ENCODE measurements around the gene G2E3.
"Not testable (repeated sequence)": the region's sequence is repeated elsewhere in the genome, so short reads cannot be mapped to it uniquely, and the experiment has no call there.

Gene G2E3

DNA sequence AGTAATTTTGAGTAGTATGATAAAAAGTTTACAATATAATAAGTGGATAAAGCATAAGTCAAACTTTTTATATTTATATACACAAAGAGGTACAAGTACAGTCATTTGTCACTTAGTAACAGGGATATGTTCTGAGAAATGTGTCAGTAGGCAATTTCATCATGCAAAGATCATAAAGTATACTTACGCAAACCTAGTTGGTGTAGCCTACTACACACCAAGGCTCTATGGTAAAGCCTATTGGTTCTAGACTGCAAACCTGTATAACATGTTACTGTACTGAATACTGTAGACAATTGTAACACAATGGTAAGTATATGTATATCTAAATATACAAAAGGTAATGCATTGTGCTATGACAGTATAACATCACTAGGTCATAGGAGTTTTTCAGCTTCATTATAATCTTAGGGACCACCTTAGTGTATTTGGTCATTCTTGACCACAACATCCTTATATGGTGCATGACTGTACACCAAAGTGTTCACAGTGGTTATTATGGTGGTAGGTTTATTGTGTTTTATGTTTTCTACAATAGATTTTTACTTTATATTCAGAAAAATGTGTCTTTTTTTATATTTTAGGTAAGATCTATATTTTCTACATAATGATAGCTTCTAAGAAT lies 48.3 kb downstream of the G2E3 start:
- no peak for DNase-seq

DNA sequence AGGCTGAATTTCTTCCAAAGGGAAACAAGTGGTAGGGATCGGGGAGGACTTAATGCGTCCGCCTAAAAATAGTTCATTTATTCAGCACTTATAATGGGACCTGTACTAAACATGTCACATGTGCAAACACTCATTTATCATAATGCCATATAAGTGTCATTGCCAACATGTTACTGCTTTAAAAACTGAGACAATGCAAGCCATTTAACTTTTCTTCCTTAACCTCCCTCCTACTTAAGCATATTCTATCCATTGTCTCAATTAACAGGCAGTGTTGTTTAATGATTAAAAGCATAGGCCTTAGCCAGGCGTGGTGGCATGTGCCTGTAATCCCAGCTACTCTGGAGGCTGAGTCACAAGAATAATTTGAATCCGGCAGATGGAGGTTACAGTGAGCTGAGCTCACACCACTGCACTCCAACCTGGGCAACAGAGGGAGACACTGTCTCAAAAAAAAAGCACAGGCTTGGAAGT lies 49.6 kb downstream of the G2E3 start:
- DNase-seq: no peak

DNA sequence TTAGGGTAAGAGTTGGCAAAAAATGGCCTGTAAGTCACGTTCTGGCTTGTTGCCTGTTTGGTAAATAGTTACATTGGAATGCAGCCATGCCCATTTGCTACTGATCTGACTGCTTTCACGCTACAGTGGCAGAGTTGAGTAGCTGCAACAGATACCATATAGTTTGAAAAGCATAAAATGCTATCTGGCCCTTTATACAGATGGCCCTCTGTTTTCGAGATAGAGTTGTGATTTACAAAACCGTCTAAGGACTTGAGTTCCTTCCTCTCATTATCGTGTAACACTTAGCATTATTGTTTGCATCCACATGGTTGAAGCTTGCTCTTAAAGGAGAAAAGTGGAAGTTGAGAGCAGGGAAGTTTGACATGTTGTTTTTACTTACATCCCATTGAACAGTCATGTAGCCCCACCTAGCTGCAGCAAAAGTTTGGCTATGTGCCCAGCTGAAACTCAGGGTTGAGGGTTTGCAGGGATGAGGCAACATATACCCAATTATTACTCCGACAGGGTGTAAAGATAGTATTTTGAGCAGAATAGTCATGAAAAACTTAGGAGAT lies 51.9 kb downstream of the G2E3 start:
- peak; percentile 38 for DNase-seq

DNA sequence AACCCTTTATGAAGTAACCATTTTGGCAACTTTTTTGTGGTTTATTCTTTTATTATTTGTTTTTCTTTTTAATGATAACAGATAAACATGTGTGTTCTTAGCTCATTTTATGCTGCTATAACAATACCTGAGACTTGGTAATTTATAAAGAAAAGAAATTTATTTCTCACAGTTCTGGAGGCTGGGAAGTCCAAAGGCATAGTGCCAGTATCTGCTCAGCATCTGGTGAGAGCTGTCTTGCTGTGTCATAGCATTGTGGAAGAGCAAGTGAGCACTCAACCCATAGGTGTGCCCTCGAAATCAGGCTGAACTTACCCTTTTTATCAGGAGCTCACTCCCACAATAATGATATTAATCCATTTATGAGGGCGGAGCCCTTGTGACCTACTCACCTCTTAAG lies 55.2 kb downstream of the G2E3 start:
- DNase-seq: no peak

DNA sequence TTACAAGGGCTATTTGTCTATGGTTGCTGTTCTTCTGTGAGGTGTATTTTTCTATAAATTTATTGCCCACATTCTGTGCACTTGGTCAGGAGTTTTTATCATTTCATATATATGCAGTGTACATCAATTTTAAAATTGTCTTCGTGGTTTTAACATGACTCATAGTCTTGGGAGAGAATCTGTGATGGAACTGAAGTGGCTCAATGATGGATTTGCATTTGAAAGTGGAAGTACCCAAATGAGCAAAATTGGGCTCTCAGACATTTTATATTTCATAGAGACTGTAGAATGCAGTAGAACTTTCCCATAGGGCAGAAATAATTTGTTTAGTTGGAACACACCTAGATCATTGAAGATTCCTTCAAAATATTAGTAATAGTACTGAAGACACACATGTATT lies 61.2 kb downstream of the G2E3 start:
- no peak for DNase-seq

DNA sequence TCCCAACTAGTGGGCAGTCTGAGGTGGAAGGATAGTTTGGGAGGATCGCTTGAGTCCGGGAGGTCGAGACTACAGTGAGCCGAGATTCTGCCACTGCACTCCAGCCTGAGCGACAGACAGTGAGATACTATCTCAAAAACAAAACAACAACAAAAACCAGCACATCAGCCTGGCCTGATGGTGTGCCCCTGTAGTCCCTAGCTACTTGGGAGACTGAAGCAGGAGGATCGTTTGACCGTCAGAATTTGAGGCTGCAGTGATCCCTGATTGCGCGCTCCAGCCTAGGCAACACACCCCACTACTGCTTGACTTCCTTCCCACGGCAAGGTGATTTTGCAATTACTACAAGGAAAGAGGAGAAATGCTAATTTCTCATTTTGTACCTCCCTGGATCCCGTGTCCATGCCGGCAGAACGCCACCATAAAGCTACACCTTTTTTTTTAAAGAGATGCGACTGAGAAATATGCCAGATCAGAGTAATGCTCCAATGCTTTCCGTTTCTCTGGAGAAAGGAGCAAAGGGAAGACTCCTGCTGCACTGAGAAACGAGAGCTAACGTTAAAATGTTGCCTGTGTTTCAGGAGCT lies 62.5 kb downstream of the G2E3 start:
- peak; percentile 38 for DNase-seq

DNA sequence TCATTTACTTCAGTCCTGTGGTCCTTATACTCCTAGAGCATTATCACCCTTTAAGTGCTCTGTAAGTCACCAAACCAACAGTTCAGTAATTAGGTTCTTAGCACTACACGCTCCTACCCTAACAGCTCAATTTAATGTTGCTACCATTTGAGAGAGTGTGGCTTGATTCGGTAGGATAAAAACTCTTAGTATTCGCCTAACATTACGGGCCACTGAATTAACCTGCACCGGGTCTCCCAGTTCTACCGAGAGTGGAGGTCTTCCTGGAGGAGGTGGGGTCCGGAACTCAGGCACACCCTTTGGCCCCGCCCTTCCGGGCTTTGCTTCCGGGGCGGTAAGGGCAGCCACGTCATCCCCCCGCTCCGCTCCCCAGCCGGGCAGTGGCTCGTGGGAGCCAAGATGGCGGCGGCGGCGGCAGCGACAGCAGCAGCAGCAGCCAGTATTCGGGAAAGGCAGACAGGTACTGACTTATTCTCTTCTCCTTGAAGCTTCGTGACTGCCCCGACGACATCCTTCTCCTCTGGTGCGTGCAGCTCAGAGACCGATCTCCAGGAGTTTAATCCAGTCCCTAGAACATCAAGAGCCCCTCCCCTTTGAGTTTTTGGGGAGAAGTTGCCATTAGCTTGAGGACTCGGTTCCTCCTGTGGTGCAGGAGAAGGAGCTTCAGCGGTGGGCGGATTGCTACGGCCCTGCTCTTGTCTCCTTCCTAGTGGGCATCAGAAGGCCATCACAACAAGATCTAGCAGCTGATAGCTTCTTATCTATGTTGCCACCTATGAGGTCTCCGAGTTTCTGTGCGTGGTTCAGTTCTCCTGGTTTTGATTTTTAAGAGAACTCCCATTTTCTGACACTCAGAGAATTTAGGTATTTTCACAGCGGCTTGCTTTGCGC lies 63.2 kb downstream of the G2E3 start, which contains the start of gene SCFD1:
Gene SCFD1 (plus strand): TSS at position 380 of the 891 bp plus-strand sequence. CDS start 20 bp downstream, at position 400.
- DNase-seq: peak; percentile 96

DNA sequence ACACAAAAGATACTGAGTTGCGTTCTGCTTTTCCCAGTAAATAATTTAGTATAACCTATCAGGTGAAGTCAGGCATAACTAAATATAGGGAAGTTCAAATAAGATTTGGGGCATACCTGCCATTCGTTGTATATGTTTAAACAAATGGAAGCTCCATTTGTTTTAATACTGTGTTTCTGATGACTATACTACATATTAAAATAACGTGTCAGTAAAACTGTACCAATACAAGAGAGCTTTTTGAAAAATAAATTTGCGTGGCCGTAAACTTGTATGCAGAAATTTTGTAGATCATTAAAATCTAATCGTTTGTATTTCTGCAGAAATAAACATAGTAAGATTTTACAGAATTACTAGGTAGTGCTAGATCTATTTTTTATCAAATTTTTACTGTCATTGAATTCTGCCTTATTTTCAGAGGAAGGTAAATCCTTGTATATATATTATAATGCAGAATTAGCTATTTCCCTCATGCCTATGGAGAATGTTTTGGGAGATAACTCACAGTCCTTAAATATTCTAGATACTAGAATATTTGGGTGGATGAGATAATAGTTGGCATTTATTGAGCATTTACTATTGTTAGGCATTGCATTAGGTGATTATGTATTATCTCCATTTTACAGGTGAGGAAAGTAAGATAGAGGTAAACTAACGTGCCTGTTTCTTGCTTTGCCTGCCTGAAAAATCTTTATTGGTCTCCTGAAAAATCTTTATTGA lies 64.6 kb downstream of the G2E3 start:
- no peak for DNase-seq

DNA sequence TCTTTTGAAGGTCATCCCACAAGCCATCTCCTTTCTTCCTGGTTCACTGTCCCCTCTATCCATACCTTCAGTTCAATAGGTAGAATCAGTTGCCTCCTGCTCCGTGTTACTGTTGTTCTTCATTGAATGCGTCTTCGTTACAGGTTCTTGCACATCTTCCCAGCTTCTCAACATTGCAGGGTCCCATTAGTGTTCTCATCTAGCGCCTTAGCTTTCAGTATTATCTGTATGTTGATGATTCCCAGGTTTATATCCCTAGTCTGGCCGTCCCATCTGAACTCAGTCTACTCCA lies 65.1 kb downstream of the G2E3 start:
- no peak for DNase-seq

DNA sequence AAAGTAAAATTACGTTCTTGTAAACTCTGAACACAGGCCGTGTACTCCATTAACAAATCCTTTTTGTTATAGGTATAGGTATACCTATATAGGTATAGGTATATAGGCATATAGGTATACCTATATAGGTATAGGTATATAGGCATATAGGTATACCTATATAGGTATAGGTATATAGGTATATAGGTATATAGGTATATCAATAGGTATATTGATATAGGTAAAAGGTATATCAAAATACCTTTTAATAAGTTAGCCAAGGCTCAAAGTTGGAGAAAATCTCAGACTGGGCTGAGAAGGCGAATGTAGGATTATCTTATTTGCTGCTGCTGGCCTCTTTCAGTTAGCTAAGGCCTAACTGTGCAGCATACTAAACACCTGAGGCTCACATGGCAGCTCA lies 66.6 kb downstream of the G2E3 start:
- no peak for DNase-seq

DNA sequence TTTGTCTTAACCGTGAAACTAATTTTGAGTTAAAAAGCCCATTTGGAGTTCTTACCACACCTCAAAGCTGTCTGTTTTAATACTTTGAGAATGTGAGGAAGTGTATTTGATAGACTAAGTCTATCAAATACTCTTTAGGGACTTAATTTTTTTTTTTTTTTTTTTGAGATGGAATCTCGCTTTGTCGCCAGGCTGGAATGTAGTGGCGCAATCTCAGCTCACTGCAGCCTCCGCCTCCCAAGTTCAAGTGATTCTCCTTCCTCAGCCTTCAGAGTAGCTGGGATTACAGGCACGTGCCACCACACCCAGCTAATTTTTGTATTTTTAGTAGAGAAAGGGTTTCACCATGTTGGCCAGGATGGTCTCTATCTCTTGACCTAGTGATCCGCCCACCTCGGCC lies 70.5 kb downstream of the G2E3 start:
- not testable (repeated sequence) for DNase-seq

DNA sequence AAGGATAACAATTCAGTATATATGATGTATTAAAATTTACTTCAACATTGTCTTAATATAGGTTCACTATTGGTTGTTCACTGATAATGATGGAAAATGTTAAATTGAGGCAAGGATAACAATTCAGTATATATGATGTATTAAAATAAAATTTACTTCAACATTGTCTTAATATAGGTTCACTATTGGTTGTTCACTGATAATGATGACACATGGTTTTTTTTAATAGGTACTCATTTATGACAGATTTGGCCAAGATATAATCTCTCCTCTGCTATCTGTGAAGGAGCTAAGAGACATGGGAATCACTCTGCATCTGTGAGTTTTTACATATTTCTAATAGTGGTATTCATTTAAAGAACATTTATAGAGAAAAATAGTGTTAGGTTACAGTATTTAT lies 71.3 kb downstream of the G2E3 start:
- no peak for DNase-seq

DNA sequence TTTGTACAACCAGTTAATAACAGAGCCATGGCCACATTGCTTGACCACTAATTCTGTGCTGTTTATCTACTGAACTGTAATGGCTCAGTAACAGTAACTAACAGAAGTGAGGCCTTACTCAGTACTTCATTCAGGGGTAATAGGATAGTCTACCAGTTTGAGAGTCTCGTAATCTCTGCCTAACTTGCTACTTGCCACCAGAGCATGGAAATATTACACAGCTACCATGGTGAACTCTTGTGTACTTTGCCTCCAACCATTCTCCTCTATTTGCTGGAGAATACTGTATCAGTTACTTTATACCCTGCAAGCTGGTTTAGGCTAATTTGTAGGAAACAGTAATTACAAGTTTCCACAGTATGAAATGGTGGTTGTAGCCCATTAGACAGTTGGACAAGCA lies 73.8 kb downstream of the G2E3 start:
- no peak for DNase-seq

DNA sequence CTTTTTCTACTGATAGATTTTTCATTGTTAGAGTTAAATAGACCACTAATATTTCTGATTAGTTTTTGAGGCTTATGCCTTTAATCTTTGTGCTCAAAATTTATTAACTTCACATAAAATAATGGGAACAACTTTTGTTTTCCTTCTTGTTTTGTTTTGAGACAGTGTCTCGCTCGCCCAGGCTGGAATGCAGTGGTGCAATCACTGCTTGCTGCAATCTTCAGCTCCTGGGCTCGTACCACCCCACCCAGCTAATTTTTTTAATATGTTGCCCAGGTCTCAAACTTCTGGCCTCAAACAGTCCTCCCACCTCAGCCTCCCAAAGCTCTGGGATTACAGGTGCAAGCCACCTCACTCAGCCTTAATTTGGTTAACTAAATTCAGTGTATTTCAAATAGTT lies 80.0 kb downstream of the G2E3 start:
- no peak for DNase-seq

DNA sequence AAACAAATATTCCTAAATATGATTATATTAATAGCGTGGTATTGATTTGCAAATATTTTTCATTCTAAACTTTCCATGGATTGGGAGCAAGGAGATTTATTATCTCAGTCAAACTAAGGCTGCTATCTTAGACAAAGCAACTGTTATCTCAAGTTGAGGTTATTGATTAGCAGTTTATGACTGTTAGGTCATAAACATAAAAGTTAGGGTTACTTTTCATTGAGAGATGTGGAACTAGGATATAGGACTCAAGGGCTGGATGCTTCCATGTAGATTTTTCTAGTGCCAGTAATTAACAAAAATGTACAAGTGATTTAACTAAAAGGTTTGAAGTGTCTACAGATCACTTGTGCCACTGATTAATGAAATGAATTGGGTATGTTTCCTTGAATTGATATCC lies 82.2 kb downstream of the G2E3 start:
- DNase-seq: no peak

DNA sequence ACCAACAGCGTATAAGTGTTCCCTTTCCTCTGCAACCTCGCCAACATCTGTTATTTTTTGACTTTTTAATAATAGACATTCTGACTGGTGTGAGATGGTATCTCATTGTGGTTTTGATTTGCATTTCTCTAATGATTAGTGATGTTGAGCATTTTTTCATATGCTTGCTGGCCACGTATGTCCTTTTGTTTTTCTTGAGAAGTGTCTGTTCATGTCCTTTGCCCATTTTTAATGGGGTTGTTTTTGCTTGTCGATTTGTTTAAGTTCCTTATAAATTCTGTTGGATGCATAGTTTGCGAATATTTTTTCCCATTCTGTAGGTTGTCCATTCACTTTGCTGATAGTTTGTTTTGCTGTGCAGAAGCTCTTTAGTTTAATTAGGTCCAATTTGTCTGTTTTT lies 85.5 kb downstream of the G2E3 start:
- not testable (repeated sequence) for DNase-seq

DNA sequence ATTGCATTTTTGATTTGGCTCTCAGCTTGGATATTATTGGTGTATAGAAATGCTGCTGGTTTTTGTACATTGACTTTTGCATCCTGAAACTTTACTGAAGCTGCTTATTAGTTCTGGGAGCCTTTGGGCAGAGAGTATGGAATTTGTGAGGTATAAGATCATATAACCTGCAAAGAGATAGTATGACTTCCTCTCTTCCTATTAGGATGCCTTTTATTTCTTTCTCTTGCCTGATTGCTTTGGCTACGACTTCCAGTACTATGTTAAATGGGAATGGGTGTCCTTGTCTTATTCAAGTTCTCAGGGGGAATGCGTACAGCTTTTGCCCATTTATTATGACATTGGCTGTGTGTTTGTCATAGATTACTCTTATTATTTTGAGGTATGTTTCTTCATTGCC lies 86.6 kb downstream of the G2E3 start:
- DNase-seq: no peak

DNA sequence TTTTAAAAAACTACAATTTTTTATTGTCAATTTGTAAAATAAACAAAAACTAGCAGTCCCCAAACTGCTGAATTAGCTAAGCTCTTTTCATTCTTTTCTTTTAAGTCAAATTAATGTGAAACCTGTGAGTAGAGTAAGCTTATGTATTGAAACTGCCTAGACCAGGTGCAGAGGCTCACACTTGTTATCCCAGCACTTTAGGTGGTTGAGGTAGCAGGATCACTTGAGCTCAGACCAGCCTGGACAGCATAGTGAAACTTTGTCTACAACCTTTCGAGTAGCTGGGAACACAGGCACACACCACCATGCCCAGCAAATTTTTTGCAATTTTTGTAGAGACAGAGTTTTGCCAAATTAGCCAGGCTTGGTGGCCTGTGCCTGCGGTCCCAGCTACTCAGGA lies 89.5 kb downstream of the G2E3 start:
- no peak for DNase-seq

DNA sequence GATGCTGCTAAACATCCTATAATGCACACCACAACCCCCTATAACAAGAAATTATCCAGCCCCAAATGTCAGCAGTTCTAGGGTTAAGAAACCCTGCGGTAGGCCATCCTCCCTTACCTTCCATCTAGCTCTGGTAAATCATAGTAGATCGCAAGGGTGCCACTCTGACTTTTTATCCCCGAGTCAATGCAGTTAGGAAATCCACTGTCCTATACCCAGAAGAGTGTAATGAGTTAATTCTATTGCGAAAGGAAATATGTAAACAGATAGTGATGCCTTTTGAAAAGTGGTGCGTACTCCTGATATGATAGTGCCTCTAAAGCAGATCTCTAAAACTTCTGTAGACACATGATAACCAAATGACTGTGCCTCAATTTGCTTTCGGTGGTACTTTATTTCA lies 93.0 kb downstream of the G2E3 start:
- no peak for DNase-seq

DNA sequence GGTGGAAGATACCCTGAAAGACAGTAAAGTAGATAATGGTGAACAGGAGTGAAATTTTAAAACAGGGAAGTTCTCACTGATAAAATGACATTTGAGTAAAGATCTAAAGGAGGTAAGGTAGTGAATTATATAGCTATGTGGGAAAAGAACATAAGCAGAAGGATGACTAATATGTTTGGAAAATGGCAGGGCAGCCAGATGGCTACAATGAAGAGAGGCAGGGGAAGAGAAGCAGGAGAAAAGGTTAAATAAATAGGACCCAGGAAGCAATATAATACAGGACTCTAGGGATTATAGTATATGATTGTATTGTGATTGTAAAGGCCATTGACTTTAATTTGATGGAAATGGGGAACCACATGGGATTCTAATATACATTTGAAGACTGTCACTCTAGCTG lies 96.2 kb downstream of the G2E3 start:
- no peak for DNase-seq

DNA sequence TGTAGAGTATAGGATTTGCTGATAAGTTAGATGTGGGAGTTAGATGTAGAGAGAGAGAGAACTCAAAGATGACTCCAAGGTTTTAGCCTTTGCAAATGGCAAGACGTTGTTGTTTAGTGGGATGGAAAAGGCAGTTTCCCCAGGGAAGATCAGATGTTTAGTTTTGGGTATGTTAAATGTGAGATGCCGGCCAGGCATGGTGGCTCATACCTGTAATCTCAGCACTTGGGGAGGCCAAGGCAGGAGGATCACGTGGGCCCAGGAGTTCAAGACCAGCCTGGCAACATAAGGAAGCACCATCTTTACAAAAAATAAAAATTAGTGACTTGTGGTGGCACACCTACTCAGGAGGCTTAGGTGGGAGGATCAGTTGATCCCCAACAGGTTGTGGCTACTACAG lies 96.7 kb downstream of the G2E3 start:
- DNase-seq: no peak

DNA sequence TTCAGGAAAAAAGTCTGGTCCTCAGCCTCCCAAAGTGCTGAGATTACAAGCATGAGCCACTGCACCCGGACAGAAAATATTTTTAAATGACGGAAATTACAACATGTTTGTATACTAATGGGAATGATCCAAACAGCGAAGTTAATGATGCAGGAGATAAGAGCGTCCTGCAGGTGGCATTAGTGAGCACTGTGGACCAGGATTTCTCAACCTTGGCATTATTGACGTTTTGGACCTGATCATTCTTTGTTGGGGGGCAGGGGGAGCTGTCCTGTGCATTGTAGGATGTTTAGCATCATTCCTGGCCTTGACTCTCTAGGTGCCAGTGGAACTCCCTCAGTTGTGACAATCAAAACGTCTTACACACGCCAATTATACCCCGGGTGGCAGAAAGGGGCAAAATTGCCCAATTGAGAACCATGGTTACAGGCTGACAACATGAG lies 97.3 kb downstream of the G2E3 start:
- no peak for DNase-seq

DNA sequence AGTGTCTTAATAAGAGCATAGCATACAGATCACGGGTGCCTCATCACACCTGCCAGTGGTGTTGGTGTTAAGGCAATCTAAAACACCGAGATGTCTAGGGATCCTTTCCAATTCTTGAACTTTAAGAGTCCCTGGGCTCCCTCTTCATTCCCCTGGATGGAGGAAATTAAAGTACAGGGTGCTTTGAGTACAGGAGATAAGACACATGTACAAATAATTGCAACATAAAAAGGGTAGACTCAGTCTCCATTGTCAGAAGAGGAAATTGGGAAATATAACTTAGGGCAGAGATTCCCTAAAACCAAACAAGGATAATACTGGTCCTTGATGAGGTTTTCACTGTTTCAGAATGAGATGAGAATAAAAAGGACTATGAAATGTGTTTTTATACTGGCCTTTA lies 98.1 kb downstream of the G2E3 start:
- DNase-seq: no peak

All from left hindlimb (tissue), 1 donor.